Measurements from ENCODE around the gene VAMP8.

DNA sequence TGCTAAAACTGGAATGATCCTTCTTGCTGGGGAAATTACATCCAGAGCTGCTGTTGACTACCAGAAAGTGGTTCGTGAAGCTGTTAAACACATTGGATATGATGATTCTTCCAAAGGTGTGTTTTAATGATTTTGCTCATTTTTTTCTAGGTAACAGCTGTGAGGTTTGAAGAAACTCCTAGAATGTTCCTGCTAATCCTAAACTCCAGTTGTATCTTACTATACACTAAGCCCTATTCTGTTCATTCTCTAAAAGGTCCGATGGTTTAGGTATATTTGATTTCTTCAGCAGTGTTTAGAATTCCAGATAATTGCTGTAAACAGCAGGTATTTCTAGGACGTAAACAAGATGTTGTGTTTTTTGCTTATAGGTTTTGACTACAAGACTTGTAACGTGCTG lies 36.1 kb upstream of the VAMP8 start:
- no peak for TF ChIP-seq POLR2A (IDR thresholded peaks at IDR 0.05)
- TF ChIP-seq, protein P1, sequence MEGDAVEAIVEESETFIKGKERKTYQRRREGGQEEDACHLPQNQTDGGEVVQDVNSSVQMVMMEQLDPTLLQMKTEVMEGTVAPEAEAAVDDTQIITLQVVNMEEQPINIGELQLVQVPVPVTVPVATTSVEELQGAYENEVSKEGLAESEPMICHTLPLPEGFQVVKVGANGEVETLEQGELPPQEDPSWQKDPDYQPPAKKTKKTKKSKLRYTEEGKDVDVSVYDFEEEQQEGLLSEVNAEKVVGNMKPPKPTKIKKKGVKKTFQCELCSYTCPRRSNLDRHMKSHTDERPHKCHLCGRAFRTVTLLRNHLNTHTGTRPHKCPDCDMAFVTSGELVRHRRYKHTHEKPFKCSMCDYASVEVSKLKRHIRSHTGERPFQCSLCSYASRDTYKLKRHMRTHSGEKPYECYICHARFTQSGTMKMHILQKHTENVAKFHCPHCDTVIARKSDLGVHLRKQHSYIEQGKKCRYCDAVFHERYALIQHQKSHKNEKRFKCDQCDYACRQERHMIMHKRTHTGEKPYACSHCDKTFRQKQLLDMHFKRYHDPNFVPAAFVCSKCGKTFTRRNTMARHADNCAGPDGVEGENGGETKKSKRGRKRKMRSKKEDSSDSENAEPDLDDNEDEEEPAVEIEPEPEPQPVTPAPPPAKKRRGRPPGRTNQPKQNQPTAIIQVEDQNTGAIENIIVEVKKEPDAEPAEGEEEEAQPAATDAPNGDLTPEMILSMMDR (IDR thresholded peaks at IDR 0.05): no peak
